IMR-90 (cell line): ENCODE data around the gene FAM98C. TPM values are rescaled to one million over a fixed set of nuclear protein-coding genes. Genes with fewer than 3 reads are reported as not detected.

Experiments used
- ATAC-seq: fragments of 200-7000 bp; cut with Tn5 transposase; 2 replicates; pipeline ENCODE4 v1.9.1; 2020; ENCODE audit warnings: low read depth, mild to moderate bottlenecking, moderate library complexity
- BruUV-seq: library from RNA; stranded (reverse); fragments of 400-500 nt; replicated peaks from 2 replicates; lab custom pipeline; 2021; lab: Mats Ljungman, UMichigan
- CTCF ChIA-PET: fragments of 300-600 bp; formaldehyde crosslinking; extraction: SDS; loops from one replicate; lab custom pipeline; 2021; ENCODE audit warnings: antibody characterized with exemption; lab: Yijun Ruan, JAX
- POLR2A ChIA-PET: fragments of 300-600 bp; sonication (Branson Sonifier 250); formaldehyde crosslinking; loops from one replicate; lab custom pipeline; 2022; ENCODE audit warnings: antibody characterized with exemption; ENCODE audit not compliant: unreplicated experiment; lab: Charles Lee
- DNase-seq: peaks from one replicate; pipeline ENCODE4 v3.0.0; 2013
- H2AFZ ChIP-seq: replicated peaks from 2 replicates; pipeline ENCODE3; 2013; ENCODE audit warnings: low read length, mild to moderate bottlenecking; ENCODE audit not compliant: poor library complexity
- H2AK5ac ChIP-seq: 2 replicates; pipeline ENCODE4 v1.6.1; 2013; ENCODE audit warnings: low read depth, low read length, inconsistent platforms
- H2AK9ac ChIP-seq: replicated peaks from 2 replicates; pipeline ENCODE3; 2013; ENCODE audit warnings: mild to moderate bottlenecking, low read depth, low read length, moderate library complexity; ENCODE audit not compliant: poor library complexity
- H2BK120ac ChIP-seq: 2 replicates; pipeline ENCODE4 v1.6.1; 2013; ENCODE audit warnings: low read depth, low read length, inconsistent platforms
- H2BK15ac ChIP-seq: 3 replicates; pipeline ENCODE4 v1.6.1; 2013; ENCODE audit warnings: low read depth, low read length, inconsistent platforms
- H2BK20ac ChIP-seq: 2 replicates; pipeline ENCODE4 v1.6.1; 2013; ENCODE audit warnings: low read depth, mild to moderate bottlenecking, inconsistent platforms, low read length, moderate library complexity
- H2BK5ac ChIP-seq: 2 replicates; pipeline ENCODE4 v1.6.1; 2013; ENCODE audit warnings: mild to moderate bottlenecking, low read depth, low read length, inconsistent platforms; ENCODE audit not compliant: poor library complexity, severe bottlenecking
- H3K14ac ChIP-seq: replicated peaks from 2 replicates; pipeline ENCODE4 v1.6.1; 2013; ENCODE audit warnings: low read depth, low read length, inconsistent platforms
- H3K18ac ChIP-seq: 2 replicates; pipeline ENCODE4 v1.6.1; 2013; ENCODE audit warnings: low read depth, low read length, control low read depth
- H3K23ac ChIP-seq: 2 replicates; pipeline ENCODE4 v1.6.1; 2013; ENCODE audit warnings: low read depth, low read length, inconsistent platforms
- H3K27ac ChIP-seq: 2 replicates; pipeline ENCODE4 v1.5.1; 2013; ENCODE audit warnings: mild to moderate bottlenecking, control low read depth, low read length; ENCODE audit not compliant: insufficient read depth
- H3K27me3 ChIP-seq: 2 replicates; pipeline ENCODE4 v1.6.1; 2013; ENCODE audit warnings: low read length; ENCODE audit not compliant: control insufficient read depth, insufficient read depth
- H3K36me3 ChIP-seq: 2 replicates; pipeline ENCODE4 v1.6.1; 2013; ENCODE audit warnings: low read length, mixed read lengths; ENCODE audit not compliant: control insufficient read depth, insufficient read depth
- H3K4ac ChIP-seq: 2 replicates; pipeline ENCODE4 v1.6.1; 2013; ENCODE audit warnings: low read depth, low read length, inconsistent platforms
- H3K4me1 ChIP-seq: 2 replicates; pipeline ENCODE4 v1.6.1; 2013; ENCODE audit warnings: low read length, mixed read lengths; ENCODE audit not compliant: control insufficient read depth, insufficient read depth
- H3K4me2 ChIP-seq: 2 replicates; pipeline ENCODE4 v1.6.1; 2013; ENCODE audit warnings: low read depth, mild to moderate bottlenecking, control low read depth, low read length, moderate library complexity
- H3K4me3 ChIP-seq: 2 replicates; pipeline ENCODE4 v1.5.1; 2013; ENCODE audit warnings: low read depth, mild to moderate bottlenecking, control low read depth, low read length, moderate library complexity; ENCODE audit not compliant: insufficient read depth
- H3K56ac ChIP-seq: 2 replicates; pipeline ENCODE4 v1.6.1; 2013; ENCODE audit warnings: low read length, inconsistent platforms; ENCODE audit not compliant: insufficient read depth; ENCODE audit errors: extremely low read depth
- H3K79me1 ChIP-seq, 2 experiments: 2 replicates each; pipeline ENCODE4 v1.6.1; 2013; ENCODE audit warnings: low read length in 2 of 2, inconsistent platforms in 1 of 2, low read depth in 1 of 2
- H3K9ac ChIP-seq: 2 replicates; pipeline ENCODE4 v1.6.1; 2013; ENCODE audit warnings: low read depth, low read length, control low read depth
- H3K9me1 ChIP-seq: 2 replicates; pipeline ENCODE4 v1.6.1; 2013; ENCODE audit warnings: low read length, inconsistent platforms; ENCODE audit not compliant: insufficient read depth
- H3K9me3 ChIP-seq: 2 replicates; pipeline ENCODE4 v1.6.1; 2013; ENCODE audit warnings: low read length; ENCODE audit not compliant: control insufficient read depth, insufficient read depth
- H4K20me1 ChIP-seq: 2 replicates; pipeline ENCODE4 v1.6.1; 2013; ENCODE audit warnings: low read length, inconsistent platforms; ENCODE audit not compliant: insufficient read depth
- H4K5ac ChIP-seq: 2 replicates; pipeline ENCODE4 v1.6.1; 2013; ENCODE audit warnings: mild to moderate bottlenecking, low read depth, low read length, control low read depth
- H4K8ac ChIP-seq, 2 experiments: 2 replicates each; pipeline ENCODE4 v1.6.1; 2013; ENCODE audit warnings: low read depth in 2 of 2, low read length in 2 of 2, control low read depth in 1 of 2, inconsistent platforms in 1 of 2
- H4K91ac ChIP-seq: 2 replicates; pipeline ENCODE4 v1.6.1; 2013; ENCODE audit warnings: low read depth, low read length, inconsistent platforms; ENCODE audit not compliant: insufficient read depth
- MAZ ChIP-seq: IDR thresholded peaks from 2 replicates; pipeline ENCODE4 v1.6.1; 2012; ENCODE audit warnings: low read depth, mild to moderate bottlenecking, low read length, improper control_type of control experiment, moderate library complexity, borderline replicate concordance
- RAD21 ChIP-seq: IDR thresholded peaks from 2 replicates; pipeline ENCODE4 v1.6.1; 2012; ENCODE audit warnings: low read length, improper control_type of control experiment
- WGBS, 2 experiments: methylation state at CpG; one replicate each; pipeline versions ENCODE4 v1.1.5 to v1.1.7; 2013; ENCODE audit warnings: missing lambda C conversion rate in 2 of 2; ENCODE audit not compliant: insufficient read length in 1 of 2; ENCODE audit errors: extremely low coverage in 2 of 2; 5-methylcytosine and 5-hydroxymethylcytosine counted together
- dilution Hi-C: fragments of 300-500 bp; cut with HindIII; formaldehyde crosslinking; loops from one replicate; pipeline ENCODE4 v1.14.3; 2018; ENCODE audit warnings: low sequenced_read_pairs; ENCODE audit not compliant: unreplicated experiment
- in situ Hi-C: fragments of 300-500 bp; cut with MboI; formaldehyde crosslinking; loops from 3 replicates; pipeline ENCODE4 v1.14.3; 2019; ENCODE audit warnings: low sequenced_read_pairs, inconsistent platforms, mixed read lengths
- intact Hi-C: fragments of 100-400 bp; cut with micrococcal nuclease; formaldehyde crosslinking; loops from 2 replicates; pipeline ENCODE4 v1.10.0; 2022
- polyA plus RNA-seq, 3 experiments: library from polyadenylated mRNA; depleted of rRNA; stranded (reverse); fragments of >200 nt; gene quantifications; 2 replicates each; pipeline ENCODE4 v1.2.3, GENCODE V29; 2012; ENCODE audit warnings: low replicate concordance in 1 of 3
- total RNA-seq: library from RNA; depleted of rRNA; stranded (reverse); fragments of >200 nt; gene quantifications from 2 replicates; pipeline ENCODE4 v1.2.3, GENCODE V29; 2012
- TF ChIP-seq, protein P1 (sequence below): conservative IDR thresholded peaks from 2 replicates; pipeline ENCODE4 v1.5.1; 2012; ENCODE audit warnings: mild to moderate bottlenecking, low read depth, low read length, improper control_type of control experiment

The FAM98C gene
- total and polyA plus RNA-seq, 2 of the 4 experiments (the other 2 are of a cell fraction), result 3.6 to 17.9 TPM

GRCh38 chr19:38395381-38396114 is 7.3 kb upstream of the FAM98C start:
- Histone ChIP-seq H3K4me3 (no peak overlapping the region), H3K23ac (no peak overlapping the region), H2BK5ac (no peak overlapping the region), H3K4ac (no peak overlapping the region), H3K9me1 (no peaks in the 10 kb centered on the region), H3K9me3 (no peaks in the 10 kb centered on the region), H3K18ac (no peak overlapping the region), H3K79me1 (peaks cover 3 to 17% of the 10 kb centered on the region in 2 experiments; a peak in 3 of 4 replicates), H2BK15ac (no peak overlapping the region), H3K36me3 (peaks cover 25% of the 10 kb centered on the region), H3K27ac (no peak overlapping the region), H3K56ac (no peak overlapping the region), H3K4me1 (0 out of 2 replicates have a peak, but pooled peaks cover 2% of the 10 kb centered on the region), H3K4me2 (no peak overlapping the region), H2AFZ (no peak overlapping the region), H2AK9ac (no peak overlapping the region), H2BK20ac (no peak overlapping the region), H3K14ac (no peak overlapping the region), H3K9ac (no peak overlapping the region), H4K8ac (no peak overlapping the region), H4K5ac (no peak overlapping the region), H3K27me3 (no peaks in the 10 kb centered on the region), H4K20me1 (no peaks in the 10 kb centered on the region), H2AK5ac (no peak overlapping the region), H4K91ac (no peak overlapping the region), H2BK120ac (no peak overlapping the region)
- in situ Hi-C loops (no loop called here), dilution Hi-C loops (no loop called here), intact Hi-C loops (no loop called here)
- BruUV-seq, result no TSS peak
- ATAC-seq (no peak), DNase-seq (no peak)
- POLR2A ChIA-PET, result no interaction called here
- 68% methylated on average over 50 of the region's 86 CpGs; no CpG with 5 or more reads in 1 of the 2 experiments for WGBS, 2 experiments
- TF ChIP-seq MAZ, result no peak
- TF ChIP-seq RAD21, result no peak
- TF ChIP-seq, protein P1, sequence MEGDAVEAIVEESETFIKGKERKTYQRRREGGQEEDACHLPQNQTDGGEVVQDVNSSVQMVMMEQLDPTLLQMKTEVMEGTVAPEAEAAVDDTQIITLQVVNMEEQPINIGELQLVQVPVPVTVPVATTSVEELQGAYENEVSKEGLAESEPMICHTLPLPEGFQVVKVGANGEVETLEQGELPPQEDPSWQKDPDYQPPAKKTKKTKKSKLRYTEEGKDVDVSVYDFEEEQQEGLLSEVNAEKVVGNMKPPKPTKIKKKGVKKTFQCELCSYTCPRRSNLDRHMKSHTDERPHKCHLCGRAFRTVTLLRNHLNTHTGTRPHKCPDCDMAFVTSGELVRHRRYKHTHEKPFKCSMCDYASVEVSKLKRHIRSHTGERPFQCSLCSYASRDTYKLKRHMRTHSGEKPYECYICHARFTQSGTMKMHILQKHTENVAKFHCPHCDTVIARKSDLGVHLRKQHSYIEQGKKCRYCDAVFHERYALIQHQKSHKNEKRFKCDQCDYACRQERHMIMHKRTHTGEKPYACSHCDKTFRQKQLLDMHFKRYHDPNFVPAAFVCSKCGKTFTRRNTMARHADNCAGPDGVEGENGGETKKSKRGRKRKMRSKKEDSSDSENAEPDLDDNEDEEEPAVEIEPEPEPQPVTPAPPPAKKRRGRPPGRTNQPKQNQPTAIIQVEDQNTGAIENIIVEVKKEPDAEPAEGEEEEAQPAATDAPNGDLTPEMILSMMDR, result no peak
- CTCF ChIA-PET, result no interaction called here
